GM11168 (cell line): Measurements from ENCODE around the gene SNX33.
"Not testable (repeated sequence)": the region's sequence is repeated elsewhere in the genome, so short reads cannot be mapped to it uniquely, and the experiment has no call there.

Experiments
- in situ Hi-C: fragments of 300-500 bp; cut with MboI; formaldehyde crosslinking; loops from one replicate; pipeline ENCODE4 v1.12.0; 2022; ENCODE audit warnings: low sequenced_read_pairs; ENCODE audit not compliant: unreplicated experiment

SNX33 gene

DNA sequence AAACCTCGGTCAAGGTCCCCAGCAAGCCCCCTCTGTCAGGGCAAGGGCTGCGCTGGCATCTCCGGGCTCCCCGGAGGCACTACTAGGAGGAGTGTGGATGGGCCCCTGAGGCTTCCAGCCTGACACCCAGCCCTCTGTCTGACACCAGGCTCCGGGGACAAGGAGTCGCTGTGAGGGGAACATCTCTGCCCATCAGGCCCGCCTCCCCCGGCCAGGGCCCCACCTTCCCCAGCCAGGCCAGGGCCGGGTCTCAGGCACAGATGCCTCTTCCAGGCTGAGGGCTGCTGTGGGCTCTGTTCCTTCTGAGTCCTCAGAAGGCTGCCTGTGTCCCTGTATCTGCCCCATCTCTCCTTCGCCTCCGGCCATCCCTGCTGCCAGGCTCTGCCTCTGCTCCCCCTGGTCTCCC is 49.1 kb downstream of the SNX33 start:
- in situ Hi-C loops: no loop called here

GRCh38 chr15:75697523-75697922 is 49.8 kb downstream of the SNX33 start:
- in situ Hi-C loops: no loop called here

GRCh38 chr15:75697974-75698747 is 50.4 kb downstream of the SNX33 start:
- in situ Hi-C loops: not testable (repeated sequence)

DNA sequence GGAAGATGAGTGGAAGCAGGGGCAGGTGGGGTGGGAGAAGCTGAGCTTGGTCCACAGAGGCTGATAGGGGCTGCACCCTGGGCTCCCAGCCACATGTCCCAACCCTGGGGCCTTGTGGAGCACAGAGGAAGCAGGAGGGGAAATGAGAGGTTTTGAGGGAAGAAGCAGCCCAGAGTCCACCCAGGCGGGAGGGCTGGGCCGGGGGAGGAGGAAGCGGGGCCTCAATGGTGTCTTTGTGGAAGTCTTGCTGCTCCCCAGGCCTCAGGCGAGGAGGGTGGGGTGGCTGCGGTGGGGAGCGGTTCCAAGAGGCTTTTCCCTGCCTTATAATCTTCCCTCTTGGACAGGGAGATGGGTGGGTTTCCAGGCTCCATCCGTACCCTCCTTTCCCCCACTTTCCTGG is 51.8 kb downstream of the SNX33 start:
- in situ Hi-C loops: not testable (repeated sequence)

DNA sequence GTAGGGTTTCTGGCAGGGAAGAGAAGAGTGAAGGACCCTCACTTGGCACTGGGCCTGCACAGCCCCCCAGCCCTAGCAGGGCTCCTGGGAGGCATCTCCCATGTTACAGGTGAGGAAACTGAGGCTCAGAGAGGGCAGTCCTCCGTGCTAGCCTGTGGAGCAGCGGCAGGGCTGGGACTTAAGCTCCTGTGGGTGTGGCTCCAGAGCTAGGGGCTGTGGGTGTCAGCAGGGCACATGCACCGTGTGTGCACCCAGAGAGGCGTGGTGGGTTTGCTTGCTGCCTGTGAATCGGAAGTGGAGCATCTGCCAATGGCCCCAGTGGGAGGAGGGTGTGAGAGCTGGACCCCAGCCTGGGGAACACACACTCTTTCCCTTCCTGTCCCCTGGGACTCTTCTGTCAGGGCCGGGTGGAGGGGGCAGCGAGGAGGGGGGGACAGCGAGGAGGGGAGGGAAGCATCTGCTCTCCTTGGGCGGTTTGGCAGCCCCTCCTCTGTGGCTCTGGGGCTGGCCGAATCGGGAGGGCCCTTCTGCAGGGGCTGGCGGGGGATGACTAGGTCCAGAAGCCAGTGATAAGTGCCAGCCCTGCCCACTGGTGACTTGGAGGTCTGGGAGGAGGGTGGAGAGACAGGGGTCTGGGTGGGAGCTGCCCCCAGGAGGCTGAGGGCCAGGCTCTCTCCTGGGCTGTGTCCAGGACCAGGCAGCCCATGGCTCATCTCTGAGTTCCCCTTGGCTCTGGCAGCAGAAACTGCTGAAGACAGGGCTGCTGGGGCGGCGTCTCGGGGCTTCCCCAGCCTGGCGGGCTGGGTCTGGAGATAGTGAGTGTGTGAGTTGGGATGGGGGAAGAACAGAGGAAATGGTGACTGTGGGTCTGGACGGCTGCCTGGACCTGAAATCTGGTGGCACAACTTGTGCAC is 52.5 kb downstream of the SNX33 start:
- in situ Hi-C loops: not testable (repeated sequence)

DNA sequence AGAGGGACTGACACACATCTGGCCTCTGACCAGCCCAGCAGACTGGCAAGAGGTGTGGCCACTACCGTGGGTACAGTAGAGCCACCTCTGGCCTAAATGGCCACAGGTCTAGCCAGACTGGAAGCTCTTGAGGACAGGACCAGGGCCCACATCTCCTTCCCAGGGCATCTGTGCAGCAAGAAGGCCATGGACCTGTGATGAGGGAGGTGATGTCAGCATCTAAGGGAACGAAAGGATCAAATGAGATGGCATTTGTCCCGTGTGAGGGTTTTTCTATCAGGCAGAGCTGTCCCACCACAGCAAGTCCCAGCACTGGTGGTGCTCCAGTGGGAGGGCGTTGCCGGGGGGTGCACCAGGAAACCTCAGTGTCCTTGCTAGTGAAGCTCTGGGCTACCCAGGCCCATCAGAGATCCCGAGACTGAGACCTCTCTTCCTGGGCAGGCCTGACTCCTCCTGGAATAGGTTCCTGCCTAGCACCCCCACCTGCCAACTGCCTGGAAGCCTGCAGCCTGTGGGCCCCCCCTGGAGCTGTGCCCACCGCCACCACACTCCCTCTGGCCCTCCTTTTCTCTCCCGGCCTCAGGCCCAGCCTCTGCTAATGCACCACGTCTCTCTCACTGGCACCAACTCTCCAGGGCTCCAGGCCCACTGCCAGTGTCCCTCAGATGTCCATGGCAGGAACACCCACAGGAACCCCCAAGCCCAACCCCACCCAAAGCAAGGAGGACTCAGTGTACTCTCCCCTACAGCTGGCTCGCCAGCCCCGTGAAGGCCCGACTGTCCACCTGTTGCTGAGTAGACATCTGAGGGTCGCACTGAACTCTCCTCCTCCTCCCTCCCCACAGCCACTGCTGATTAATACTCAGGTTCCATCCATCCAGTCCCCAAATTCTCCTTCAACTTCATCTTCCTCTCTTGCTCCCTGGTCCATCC is 53.6 kb downstream of the SNX33 start:
- in situ Hi-C loops: not testable (repeated sequence)

DNA sequence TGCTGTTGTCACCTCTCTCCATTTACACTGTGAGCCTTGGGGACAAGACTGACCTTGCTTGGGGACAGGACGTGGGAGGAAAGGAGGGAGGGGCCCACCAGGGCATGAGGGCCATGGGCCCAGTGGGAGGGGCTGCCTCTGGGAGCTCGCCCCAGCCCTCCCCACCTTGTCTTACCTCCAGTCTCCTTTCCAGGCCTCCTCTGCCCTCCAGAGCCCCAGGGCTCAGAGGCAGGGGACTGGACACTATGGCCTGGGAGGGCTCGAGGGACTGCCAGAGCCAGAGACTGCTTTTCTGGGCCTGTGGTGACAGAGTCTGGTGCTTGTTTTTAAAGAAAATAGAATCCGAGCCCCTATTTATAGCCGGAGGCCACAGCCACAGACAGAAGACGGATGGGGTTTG is 54.7 kb downstream of the SNX33 start:
- in situ Hi-C loops: no loop called here

- in situ Hi-C loops: not testable (repeated sequence)
Measured at GRCh38 chr15:75703440-75704262, 55.9 kb downstream of the SNX33 start.

- in situ Hi-C loops: no loop called here
Measured at GRCh38 chr15:75704263-75704615, 56.5 kb downstream of the SNX33 start.

GRCh38 chr15:75704618-75705017 is 56.9 kb downstream of the SNX33 start:
- in situ Hi-C loops: no loop called here

GRCh38 chr15:75705375-75705774 is 57.7 kb downstream of the SNX33 start:
- in situ Hi-C loops: not testable (repeated sequence)

DNA sequence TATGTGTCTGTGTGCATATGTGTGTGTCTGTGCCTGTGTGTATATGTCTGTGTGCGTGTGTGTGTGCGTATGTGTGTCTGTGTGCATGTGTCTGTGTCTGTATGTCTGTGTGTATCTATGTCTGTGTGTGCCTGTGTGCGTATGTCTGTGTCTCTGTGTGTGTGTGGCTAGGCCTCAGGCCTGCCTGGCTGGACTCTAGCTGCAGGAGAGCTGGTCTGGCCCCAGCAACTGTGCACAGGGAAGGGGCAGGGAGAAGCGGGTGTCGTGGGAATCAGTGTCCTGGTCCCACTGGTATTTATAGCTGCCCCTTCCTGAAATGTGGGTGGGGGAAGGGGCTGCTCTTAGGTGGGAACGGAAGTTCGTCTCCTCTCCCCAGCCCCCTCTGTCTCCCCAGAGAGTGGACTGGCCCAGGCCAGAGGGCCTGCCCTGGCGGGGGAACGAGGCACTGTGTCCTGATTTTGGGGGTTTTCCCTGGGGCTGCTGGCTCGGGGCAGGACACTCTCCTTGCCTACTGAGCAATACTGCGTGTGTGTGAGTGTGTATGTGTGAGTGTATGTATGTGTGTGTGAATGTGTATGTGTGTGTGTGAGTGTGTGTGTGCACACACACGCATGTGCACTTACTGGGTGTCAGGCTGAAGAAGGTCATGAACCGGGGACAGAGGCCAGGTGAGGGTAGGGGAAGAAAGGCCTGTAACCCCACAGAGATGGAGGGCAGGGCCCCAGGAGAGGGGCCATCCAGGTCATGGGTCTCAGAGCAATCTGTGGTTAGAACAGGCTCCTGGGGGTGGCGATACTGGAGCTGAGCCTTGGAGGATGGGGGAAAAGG is 58.4 kb downstream of the SNX33 start:
- in situ Hi-C loops: no loop called here

- in situ Hi-C loops: no loop called here
Measured at GRCh38 chr15:75706682-75706954, 58.9 kb downstream of the SNX33 start.

- in situ Hi-C loops: not testable (repeated sequence)
Measured at GRCh38 chr15:75709458-75709857, 61.7 kb downstream of the SNX33 start.

DNA sequence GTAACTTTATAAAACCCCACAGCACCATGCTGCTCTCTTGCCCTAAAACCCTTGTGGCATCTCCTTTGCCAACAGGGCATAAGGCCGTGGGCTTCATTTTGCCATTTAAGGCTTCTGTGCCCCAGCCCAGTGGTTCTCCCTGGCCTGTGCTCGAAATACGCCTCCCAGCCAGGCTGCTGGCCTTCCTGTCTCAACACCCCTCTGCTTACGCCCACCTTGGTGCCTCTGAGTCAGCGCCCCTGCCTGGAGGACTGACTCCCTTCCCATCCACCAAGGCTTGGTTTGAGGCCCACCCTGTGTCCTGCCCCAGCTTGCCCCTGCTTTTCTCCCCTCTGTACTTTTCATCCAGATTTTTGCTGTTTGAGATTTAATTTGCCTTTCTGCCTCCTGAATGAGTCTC is 63.2 kb downstream of the SNX33 start:
- in situ Hi-C loops: not testable (repeated sequence)

DNA sequence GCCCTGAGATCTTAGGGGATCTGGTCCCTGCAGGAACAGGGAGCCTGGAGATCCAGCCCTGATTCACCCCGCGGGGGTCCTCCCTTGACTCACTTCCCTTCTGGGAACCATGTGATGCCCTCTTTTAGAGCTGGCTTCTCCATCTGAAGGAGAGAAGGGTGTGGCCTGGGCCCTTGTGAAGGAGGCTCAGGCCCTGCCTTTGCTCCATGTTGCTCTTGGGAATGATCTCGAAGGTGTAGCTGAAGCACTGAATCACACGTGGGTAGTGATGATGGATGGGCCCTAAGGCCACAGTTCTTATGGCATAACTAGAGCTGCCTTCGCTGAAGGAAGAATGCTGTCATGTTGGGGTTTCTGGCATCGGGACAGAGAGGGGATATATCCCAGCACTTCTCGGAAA is 63.8 kb downstream of the SNX33 start:
- in situ Hi-C loops: not testable (repeated sequence)
